GM21619 (cell line): ENCODE results near the gene SLC44A3.
"Not testable (repeated sequence)": the region's sequence is repeated elsewhere in the genome, so short reads cannot be mapped to it uniquely, and the experiment has no call there.

ENCODE experiments used
- ATAC-seq: cut with Tn5 transposase; IDR thresholded peaks from one replicate; pipeline ENCODE4 v1.9.1; 2021; ENCODE audit not compliant: unreplicated experiment

Gene SLC44A3

DNA sequence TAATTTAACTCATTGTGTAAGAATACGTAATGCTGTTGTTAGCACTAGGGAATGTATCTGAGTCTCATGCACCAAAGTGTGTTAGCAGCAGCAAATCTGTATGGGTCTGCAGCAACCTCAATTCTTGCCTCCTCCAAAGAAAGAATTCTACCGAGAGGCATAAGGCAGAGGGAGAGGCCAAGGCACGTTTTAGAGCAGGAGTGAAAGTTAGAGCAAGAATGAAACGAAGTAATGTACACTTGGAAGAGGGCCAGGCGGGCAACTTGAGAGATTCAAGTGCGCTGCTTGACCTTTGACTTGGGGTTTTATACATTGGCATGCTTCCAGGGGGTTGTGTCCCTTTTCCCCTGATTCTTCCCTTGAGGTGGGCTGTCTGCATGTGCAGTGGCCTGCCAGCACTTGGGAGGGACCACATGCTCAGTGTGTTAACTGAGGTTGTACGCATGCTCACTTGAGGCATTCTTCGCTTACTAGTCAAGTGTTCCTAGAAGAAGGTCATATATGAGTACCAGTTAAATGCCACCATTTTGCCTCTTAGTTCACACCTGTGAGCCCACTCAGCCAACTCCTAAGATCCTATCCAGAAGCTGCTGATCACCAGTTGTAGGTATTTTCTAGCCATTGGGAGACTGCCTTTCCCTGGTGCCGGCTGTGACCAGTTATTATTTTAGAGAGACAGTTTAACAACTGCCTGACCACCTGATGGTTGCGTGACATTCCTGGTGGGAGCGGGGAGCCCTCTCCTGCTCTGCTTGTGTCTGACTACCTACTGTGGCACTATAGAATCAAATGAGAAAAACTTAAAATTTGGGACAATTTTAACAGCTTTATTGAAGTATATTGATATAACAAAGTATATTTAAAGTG is 109.4 kb downstream of the SLC44A3 start:
- no peak for ATAC-seq

GRCh38 chr1:94931254-94931841 is 111.2 kb downstream of the SLC44A3 start:
- ATAC-seq = no peak

DNA sequence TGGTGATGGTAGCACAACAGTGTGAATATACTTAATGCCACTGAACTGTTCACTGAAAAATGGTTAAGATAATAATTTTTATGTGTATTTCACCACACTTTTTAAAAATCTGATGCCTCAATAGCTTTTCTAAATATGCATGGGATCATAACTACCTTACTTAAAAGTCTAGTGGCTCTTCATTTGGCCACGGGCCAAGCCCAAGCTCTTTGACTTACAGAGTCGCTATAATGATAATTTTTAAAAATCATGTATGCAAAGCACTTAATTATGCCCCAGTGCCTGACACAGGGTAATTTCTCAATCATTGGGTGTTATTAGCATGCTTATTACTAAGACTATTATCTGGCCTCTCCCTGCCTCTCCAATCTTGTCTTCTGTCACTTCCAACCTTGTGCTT is 114.4 kb downstream of the SLC44A3 start:
- ATAC-seq = no peak

DNA sequence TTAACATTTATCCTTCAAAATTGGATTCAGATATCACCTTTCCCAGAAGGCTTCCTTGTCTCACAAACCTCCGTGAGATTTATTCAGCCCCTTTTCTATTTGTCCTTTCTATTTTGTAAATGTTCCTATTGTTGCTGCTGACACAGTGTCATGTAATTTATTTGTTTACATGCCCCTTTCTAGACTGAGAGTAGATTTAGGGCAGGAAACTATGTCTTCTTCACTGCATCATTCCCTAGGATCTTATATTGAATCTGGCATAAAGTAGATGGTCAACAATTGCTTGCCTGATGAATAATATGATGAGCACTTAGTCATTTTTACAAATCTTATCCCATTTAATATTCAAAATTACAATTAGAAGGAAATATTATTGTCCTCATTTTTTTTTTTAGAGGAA is 114.9 kb downstream of the SLC44A3 start:
- ATAC-seq = no peak

DNA sequence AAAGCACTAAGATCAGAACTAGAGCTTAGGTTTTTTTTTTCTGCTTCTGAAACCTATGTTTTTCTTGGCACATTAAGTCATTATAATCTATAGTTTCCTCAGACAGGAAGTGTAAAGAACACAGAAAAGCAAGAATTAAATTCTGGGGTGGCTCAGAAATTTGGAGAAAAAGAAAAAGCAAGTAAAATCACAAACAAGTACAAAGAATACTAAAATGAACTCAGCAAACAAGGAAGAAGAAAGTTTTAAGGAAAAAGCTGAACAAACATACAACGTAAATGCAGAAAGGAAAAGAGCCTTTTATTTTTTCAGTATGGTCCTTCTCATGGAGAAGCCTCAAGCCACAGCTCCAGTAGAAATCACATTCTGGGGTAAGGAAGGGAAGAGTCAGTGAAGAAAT is 115.3 kb downstream of the SLC44A3 start:
- no peak for ATAC-seq

DNA sequence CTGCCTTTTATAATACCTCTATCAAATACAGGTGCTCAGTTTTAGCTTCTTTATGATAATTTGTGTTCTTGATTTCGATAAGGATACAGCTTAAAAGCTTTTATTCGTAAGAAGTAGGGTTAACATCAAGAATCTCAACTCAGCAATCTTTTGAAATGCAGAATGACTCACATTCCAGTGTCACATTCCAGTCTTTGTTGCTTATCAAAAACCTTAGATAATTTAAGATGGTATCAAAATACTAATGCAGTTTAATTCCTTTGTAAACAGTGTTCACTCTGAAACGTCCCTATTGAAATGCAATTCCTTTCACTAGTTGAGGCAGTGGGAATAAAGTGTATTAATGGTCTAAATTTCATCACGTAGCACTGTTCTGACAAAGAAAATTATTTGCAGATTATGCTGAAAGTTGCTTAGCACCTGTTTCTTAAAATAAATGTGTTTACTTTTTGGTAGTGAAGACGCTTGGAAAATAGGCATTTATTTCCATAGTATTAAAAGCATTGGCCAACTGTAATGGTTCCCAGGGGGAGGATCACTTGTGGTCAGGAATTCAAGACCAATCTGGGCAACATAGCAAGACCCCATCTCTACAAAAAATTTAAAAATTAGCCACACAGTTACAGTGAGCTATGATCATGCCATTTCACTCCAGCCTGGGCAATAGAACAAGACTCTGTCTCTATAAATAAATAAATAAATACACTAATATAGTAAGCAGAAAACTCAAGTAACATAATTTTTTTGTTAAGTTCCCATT is 116.9 kb downstream of the SLC44A3 start:
- no peak for ATAC-seq

- no peak for ATAC-seq
Measured at GRCh38 chr1:94937820-94938219, 117.7 kb downstream of the SLC44A3 start.

- ATAC-seq = no peak
Measured at GRCh38 chr1:94940738-94941137, 120.6 kb downstream of the SLC44A3 start.

DNA sequence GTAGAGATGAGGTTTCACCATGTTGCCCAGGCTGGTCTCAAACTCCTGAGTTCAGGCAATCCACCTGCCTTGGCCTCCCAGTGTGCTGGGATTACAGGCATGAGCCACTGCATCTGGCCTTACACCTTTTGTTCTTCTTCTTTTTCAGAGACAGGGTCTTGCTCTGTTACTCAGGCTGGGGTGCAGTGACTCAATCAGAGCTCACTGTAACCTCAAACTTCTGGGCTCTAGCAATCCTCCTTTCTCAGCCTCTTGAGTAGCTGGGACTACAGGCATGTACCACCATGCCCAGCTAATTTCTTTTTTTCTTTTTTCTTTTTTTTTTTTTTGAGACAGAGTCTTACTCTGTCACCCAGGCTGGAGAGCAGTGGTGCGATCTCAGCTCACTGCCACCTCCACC is 121.3 kb downstream of the SLC44A3 start:
- not testable (repeated sequence) for ATAC-seq

DNA sequence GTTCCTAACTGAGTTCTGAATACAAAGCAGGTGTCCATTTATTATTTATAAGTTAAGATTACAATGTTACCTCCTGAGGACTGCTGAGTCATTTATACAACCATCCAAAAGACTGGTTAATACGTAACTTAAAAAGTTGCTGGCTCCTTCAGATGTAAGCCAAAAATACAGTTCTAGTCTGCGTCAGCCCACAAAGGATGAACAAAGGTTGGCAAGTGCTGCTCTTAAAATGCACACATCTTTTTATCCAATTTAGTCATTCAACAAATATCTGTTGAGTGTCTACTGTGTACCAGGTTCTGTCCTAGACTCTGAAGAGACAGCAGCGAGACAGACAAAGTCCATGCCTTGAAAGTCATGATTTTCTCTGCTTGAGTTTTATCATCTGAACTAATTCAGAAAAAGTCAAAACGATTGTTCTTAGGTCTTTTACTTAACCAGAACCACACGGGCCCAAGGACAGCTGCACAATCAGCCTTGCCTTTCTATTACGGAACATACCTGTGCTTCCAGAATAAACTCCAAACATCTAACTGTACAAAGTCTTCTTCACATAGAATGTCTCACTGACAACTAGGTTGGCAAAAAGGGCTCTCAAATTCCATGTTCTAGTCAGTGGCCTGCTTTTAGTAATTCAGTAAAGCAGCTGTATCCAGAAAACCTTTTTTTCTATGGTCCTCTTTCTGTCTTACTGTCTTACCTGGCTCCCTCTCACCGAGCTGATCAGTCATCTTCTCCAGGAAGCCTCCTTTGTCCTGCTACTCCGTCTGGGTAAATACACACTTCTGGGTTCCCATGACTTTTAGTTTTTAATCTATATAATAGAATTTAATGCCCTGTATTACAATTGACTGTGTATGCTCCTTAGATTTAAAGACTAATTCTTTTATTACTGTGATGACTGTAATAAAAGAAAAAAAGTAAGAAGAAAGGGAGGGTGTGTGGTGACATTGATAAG is 122.3 kb downstream of the SLC44A3 start:
- ATAC-seq = no peak
